ENCODE data around the gene TSPAN9.

Gene TSPAN9

DNA sequence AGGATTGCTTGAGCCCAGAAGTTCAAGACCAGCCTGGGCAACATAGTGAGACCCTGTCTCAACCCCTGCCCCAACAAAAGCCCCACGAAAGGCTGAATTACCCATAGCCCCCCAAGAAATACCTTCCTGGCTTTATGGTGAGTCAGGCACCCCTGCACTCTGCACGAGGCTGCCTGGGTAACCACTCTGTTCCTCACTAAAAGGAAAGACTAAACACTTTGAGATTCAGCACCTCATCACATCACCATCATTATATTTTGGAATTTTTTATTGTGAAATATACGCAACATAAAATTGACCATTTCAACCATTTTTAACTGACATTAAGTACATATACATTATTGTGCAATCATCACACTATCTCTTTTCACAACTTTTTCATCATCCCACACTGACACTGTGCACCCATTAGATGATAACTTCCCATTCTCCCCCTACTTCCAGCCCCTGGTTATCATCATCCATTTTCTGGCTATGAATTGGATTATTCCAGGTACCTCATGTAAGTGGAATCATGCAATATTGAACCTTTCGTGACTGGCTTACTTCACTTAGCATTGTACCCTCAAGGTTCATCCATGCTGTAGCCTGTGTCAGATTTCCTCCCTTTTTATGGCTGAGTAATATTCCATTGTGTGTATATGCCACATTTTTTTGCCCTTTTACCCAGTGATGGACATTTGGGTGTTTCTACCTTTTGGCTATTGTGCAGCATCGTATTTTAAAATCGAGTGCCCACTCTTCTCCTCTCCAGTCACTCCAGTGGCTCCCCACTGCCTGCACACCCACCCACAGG, 51.5 kb downstream of the TSPAN9 start:
- no peak overlapping the region for H3K4me3 ChIP-seq
- H3K27me3 ChIP-seq, result peaks cover 0 to 88% (median 4%) of the 10 kb centered on the region in 11 experiments; a peak in 12 of 22 replicates
- peaks cover 25 to 47% (median 40%) of the 10 kb centered on the region in 10 experiments for H3K4me1 ChIP-seq
- peak overlapping the region; percentile 77 to 96 (median 85); a peak in 19 of 22 replicates for H3K4me2 ChIP-seq
- peaks cover 12 to 32% (median 16%) of the 10 kb centered on the region in 11 experiments for H3K9me3 ChIP-seq (replicated peaks in 1 of 11)
- no peak overlapping the region for H3K9ac ChIP-seq
- peaks cover 0 to 6% (median 0%) of the 10 kb centered on the region in 11 experiments; a peak in 1 of 22 replicates for H3K36me3 ChIP-seq
- TF ChIP-seq Cebpa-rat (IDR thresholded peaks at IDR 0.05), result peak in 4 of 11 experiments; percentile 38 to 70 (median 44); a peak in 3 of 22 replicates
- H4K20me1 ChIP-seq, result peaks cover 0 to 85% (median 41%) of the 10 kb centered on the region in 11 experiments; a peak in 16 of 22 replicates
- no peak overlapping the region for H3K27ac ChIP-seq

DNA sequence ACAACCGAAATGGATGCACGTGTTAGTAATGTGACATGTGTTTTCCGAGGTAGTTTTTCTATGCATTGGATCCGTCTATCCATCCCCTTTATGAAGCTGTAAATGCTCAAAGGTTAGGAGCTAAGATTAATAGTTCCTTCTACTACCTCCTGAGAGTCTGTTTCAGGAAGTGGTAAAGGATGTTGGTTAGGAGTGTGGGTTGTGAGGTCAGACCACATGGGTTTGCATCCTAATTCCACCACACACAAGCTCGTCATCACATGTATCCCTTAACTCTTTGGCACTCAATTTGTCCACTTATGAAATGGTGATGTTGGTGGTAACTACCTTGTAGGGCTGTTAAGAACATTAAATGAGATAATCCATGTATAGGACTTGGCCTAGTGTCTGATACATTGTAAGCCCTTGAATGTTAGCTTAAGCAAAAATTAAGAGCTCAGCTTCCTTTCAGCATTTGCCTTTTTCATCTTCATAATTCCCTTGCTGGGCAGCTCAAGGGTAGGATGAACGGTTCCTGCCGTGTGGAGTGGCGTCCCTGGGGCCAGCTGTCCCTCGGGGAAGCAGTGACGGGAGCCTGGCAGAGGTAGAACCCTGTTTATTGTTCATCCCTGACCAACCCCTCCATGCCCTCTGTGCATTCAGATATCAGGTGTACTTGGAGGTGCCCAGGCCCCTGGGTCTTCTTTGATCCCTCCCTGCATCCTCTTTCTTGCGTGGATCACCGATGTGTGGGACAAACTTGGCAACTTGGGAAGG, 52.3 kb downstream of the TSPAN9 start:
- H3K4me1 ChIP-seq, result peaks cover 25 to 54% (median 45%) of the 10 kb centered on the region in 10 experiments
- H3K36me3 ChIP-seq, result peaks cover 0 to 6% (median 0%) of the 10 kb centered on the region in 11 experiments; a peak in 1 of 22 replicates
- H3K4me3 ChIP-seq, result peak overlapping the region in 2 of 10 experiments; percentile 8 to 26; a peak in 3 of 20 replicates
- H3K9me3 ChIP-seq (replicated peaks in 1 of 11), result peaks cover 8 to 24% (median 9%) of the 10 kb centered on the region in 11 experiments; a peak in 21 of 22 replicates
- peaks cover 1 to 90% (median 45%) of the 10 kb centered on the region in 11 experiments; a peak in 16 of 22 replicates for H4K20me1 ChIP-seq
- TF ChIP-seq Cebpa-rat (IDR thresholded peaks at IDR 0.05), result no peak
- H3K27me3 ChIP-seq, result peaks cover 0 to 89% (median 4%) of the 10 kb centered on the region in 11 experiments; a peak in 12 of 22 replicates
- H3K4me2 ChIP-seq, result peak overlapping the region; percentile 77 to 96 (median 85)
- H3K9ac ChIP-seq, result peak overlapping the region in 3 of 11 experiments; percentile 4 to 20 (median 12); a peak in 3 of 22 replicates
- H3K27ac ChIP-seq, result no peak overlapping the region

DNA sequence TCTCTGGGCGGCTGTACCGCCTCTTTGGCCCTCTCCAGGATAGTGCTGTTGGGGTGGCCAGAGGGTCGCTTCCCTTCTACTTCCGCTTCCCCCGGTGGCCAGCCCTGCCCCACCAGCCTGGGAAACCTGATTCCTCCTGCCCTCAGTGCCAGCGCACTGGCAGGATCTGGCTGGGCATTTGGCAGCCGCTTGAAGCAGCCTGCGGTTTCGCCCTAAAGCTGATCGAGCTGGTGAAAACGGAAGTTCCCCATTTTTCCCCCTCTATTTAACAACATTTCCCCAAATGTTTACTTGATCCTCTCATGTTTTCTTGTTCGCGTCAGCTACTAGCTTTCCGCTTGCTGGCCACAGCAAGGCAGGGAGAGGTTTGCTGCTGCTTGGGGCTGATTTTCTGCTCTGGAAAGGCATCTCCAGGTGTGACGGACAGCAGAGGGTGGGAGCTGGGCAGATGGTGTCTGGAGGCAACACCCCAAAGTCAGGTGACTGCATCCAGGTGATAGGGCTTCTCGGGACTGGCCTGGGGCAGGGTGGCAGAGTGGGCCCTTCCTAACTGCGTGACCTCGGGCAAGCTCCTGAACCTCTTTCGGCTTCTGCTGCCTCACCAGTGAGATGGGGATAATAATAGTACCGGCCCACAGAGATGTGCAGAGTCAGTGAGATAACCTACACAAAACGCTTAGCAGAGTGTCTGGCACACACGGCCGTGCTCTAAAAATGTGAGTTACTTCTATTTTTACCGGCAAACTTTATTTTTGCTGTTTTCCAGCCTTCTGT, 53.1 kb downstream of the TSPAN9 start:
- Histone ChIP-seq H4K20me1 (peaks cover 5 to 98% (median 48%) of the 10 kb centered on the region in 11 experiments; a peak in 16 of 22 replicates), H3K36me3 (peaks cover 0 to under 1% (median 0%) of the 10 kb centered on the region in 11 experiments; a peak in 1 of 22 replicates), H3K27me3 (peaks cover 0 to 88% (median 4%) of the 10 kb centered on the region in 11 experiments; a peak in 12 of 22 replicates), H3K4me3 (peak overlapping the region in 2 of 10 experiments; percentile 8 to 26; a peak in 3 of 20 replicates), H3K4me1 (peaks cover 25 to 62% (median 45%) of the 10 kb centered on the region in 10 experiments), H3K9me3 (replicated peaks in 1 of 11) (peaks cover under 1 to 16% (median 1%) of the 10 kb centered on the region in 11 experiments; a peak in 18 of 22 replicates), H3K27ac (no peak overlapping the region), H3K4me2 (peak overlapping the region; percentile 77 to 96 (median 85)), H3K9ac (peak overlapping the region in 2 of 11 experiments; percentile 4 to 20; a peak in 3 of 22 replicates)
- TF ChIP-seq Cebpa-rat (IDR thresholded peaks at IDR 0.05), result no peak

DNA sequence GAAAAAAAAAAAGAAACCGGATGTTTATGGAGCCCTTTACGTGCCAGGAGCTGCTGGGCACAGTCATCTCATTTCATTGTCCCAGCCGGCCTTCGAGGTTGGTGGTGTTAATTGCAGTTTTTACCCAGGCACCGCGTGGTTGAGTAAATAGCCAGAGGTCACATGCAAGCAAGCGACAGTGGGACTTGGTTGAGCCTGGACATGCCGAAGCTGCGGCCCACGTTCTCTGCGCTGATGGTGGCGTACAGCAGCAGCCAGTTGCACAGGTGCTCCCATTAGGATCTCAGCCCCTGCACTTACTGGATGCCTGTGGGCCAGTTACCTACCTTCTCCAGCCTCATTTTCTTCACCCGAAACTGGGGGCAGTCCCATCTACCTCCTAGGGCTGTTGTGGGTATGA, 54.0 kb downstream of the TSPAN9 start:
- Histone ChIP-seq H3K4me2 (peak overlapping the region; percentile 77 to 96 (median 85)), H3K4me3 (no peak overlapping the region), H3K9ac (no peak overlapping the region), H3K4me1 (peaks cover 25 to 69% (median 47%) of the 10 kb centered on the region in 10 experiments), H3K36me3 (no peaks in the 10 kb centered on the region), H3K9me3 (replicated peaks in 1 of 11) (peaks cover 0 to 8% (median 0%) of the 10 kb centered on the region in 11 experiments; a peak in 7 of 22 replicates), H4K20me1 (peaks cover 5 to 100% (median 50%) of the 10 kb centered on the region in 11 experiments; a peak in 17 of 22 replicates), H3K27me3 (peaks cover 0 to 83% (median 4%) of the 10 kb centered on the region in 11 experiments; a peak in 12 of 22 replicates), H3K27ac (no peak overlapping the region)
- no peak for TF ChIP-seq Cebpa-rat (IDR thresholded peaks at IDR 0.05)

DNA sequence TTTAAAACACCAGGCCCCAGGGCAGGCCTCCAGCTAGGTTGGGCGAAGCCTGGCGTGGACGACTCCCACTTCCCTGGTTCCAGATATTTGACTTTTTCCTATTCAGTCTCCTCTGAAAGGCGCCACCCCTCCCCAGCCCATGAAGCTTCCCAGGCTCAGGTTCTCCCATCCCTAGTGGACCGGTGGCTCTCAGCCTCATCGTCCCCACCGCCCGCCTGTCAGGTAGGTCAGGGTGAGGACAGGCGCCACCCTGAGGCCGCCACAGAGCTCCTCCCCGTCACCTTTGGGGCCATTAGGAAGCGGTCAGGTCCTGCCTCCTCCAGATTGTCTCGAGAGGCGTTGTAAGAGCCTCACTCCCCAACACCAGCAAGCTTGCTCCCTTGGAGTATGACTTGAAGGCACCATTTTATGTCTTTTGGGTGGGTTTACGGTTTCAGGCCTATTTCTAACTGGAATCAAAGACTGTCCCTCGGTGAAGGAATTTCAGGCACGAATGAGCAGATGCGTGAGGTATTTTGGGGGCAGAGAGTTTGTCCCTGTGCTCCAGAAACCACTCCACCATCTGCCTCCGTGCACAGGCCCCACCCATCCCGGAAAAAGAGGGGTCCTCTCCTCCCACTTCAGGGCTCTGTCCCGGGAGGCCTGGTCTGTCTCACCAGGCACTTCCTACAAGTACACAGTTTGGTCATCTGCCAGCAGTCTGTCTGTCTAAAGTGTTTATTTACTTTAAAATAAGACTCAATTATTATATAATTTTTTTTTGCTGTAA, 55.6 kb downstream of the TSPAN9 start:
- no peak for TF ChIP-seq Cebpa-rat (IDR thresholded peaks at IDR 0.05)
- Histone ChIP-seq H3K27me3 (peaks cover 0 to 82% (median 4%) of the 10 kb centered on the region in 11 experiments; a peak in 12 of 22 replicates), H3K27ac (no peak overlapping the region)

DNA sequence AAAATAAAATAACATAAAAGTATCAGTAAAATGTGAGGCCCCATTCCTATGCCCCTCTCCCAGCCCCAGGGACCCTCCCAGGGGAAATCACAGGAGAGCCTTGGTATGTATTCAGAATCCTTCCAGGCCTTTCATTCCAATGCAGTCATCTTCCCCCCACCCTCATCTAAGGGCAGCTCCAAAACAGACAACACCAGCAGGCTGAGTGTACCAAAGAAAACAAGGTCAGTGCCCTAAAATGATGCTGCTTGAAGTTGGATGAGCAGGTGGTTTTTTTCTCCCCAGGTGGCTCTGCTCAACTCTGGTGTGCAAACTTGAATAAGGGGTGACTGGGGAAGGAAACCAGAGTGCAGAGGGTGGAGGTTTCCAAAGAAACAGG, 56.2 kb downstream of the TSPAN9 start:
- TF ChIP-seq Cebpa-rat (IDR thresholded peaks at IDR 0.05), result no peak
- Histone ChIP-seq H3K4me2 (peak overlapping the region in 9 of 11 experiments; percentile 58 to 84 (median 71); a peak in 19 of 22 replicates), H3K9ac (peak overlapping the region in 3 of 11 experiments; percentile 5 to 40 (median 34); a peak in 1 of 22 replicates), H3K4me1 (peaks cover 32 to 88% (median 64%) of the 10 kb centered on the region in 10 experiments), H4K20me1 (peaks cover 5 to 100% (median 47%) of the 10 kb centered on the region in 11 experiments; a peak in 18 of 22 replicates), H3K27ac (no peak overlapping the region), H3K4me3 (no peak overlapping the region), H3K36me3 (no peaks in the 10 kb centered on the region), H3K9me3 (replicated peaks in 1 of 11) (peaks cover 0 to 7% (median 0%) of the 10 kb centered on the region in 11 experiments; a peak in 7 of 22 replicates), H3K27me3 (peaks cover 0 to 82% (median 2%) of the 10 kb centered on the region in 11 experiments; a peak in 12 of 22 replicates)

More for the DNA sequence above, 55.6 kb downstream of the TSPAN9 start:
- peaks cover 0 to 7% (median 0%) of the 10 kb centered on the region in 11 experiments; a peak in 7 of 22 replicates for H3K9me3 ChIP-seq (replicated peaks in 1 of 11)
- H3K36me3 ChIP-seq, result no peaks in the 10 kb centered on the region
- H3K4me1 ChIP-seq, result peaks cover 32 to 82% (median 59%) of the 10 kb centered on the region in 10 experiments
- peak overlapping the region in 3 of 11 experiments; percentile 2 to 40 (median 34); a peak in 2 of 22 replicates for H3K9ac ChIP-seq
- H3K4me3 ChIP-seq, result no peak overlapping the region; a peak in 1 of 20 replicates
- peaks cover 5 to 100% (median 51%) of the 10 kb centered on the region in 11 experiments; a peak in 18 of 22 replicates for H4K20me1 ChIP-seq
- peak overlapping the region in 9 of 11 experiments; percentile 58 to 84 (median 71); a peak in 19 of 22 replicates for H3K4me2 ChIP-seq

DNA sequence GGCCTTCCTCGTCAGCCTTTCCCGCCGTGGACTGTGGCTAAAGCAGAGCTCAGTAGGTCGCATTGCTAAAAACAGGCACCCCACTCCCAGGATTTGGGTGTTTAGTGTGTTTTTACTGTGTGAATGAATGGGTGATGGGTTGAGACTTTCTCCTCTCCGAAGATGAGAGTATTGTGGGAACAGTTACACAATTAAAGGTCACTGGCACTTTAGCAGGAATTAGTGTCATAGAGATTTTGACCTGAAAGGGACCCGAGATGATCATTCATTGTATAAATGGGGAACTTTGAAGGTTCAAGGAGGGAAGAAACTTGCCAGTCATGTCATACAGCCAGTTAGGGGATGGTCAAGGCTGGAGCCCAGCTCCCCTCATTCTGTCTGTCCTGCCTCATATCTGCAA, 56.9 kb downstream of the TSPAN9 start:
- H3K27me3 ChIP-seq, result peaks cover 0 to 79% (median 0%) of the 10 kb centered on the region in 11 experiments; a peak in 10 of 22 replicates
- no peak overlapping the region for H3K4me3 ChIP-seq
- peaks cover 32 to 94% (median 69%) of the 10 kb centered on the region in 10 experiments for H3K4me1 ChIP-seq
- H3K9ac ChIP-seq, result no peak overlapping the region; a peak in 1 of 22 replicates
- peaks cover 0 to 2% (median 0%) of the 10 kb centered on the region in 11 experiments; a peak in 3 of 22 replicates for H3K9me3 ChIP-seq (replicated peaks in 1 of 11)
- no peak overlapping the region for H3K27ac ChIP-seq
- H4K20me1 ChIP-seq, result peaks cover 5 to 100% (median 46%) of the 10 kb centered on the region in 11 experiments; a peak in 18 of 22 replicates
- H3K4me2 ChIP-seq, result peak overlapping the region in 8 of 11 experiments; percentile 62 to 84 (median 74); a peak in 13 of 22 replicates
- no peaks in the 10 kb centered on the region for H3K36me3 ChIP-seq
- no peak for TF ChIP-seq Cebpa-rat (IDR thresholded peaks at IDR 0.05)
